H9 (cell line): ENCODE measurements around the gene SLIT1. TPM values are rescaled to one million over a fixed set of nuclear protein-coding genes. Genes with fewer than 3 reads are reported as not detected.

ENCODE experiments used
- DNase-seq: peaks from one replicate; pipeline ENCODE4 v3.0.0-alpha.2; 2017
- H2AFZ ChIP-seq: one replicate; pipeline ENCODE4 v1.6.1; 2013; ENCODE audit warnings: mild to moderate bottlenecking, low read length, control low read depth, moderate library complexity
- H2AK5ac ChIP-seq: 2 replicates; pipeline ENCODE4 v1.6.1; 2013; ENCODE audit warnings: low read length, control low read depth, mixed read lengths; ENCODE audit not compliant: insufficient read length
- H2BK120ac ChIP-seq: one replicate; pipeline ENCODE4 v1.6.1; 2013; ENCODE audit warnings: low read depth, mild to moderate bottlenecking, low read length, control low read depth, inconsistent platforms; ENCODE audit not compliant: poor library complexity, severe bottlenecking
- H2BK12ac ChIP-seq: 2 replicates; pipeline ENCODE4 v1.6.1; 2013; ENCODE audit warnings: low read length, control low read depth, mixed read lengths, low read depth; ENCODE audit not compliant: insufficient read length
- H2BK15ac ChIP-seq: 2 replicates; pipeline ENCODE4 v1.6.1; 2013; ENCODE audit warnings: low read depth, low read length, control low read depth
- H2BK20ac ChIP-seq: one replicate; pipeline ENCODE4 v1.6.1; 2013; ENCODE audit warnings: low read depth, mild to moderate bottlenecking, low read length, control low read depth, inconsistent platforms; ENCODE audit not compliant: poor library complexity, severe bottlenecking
- H2BK5ac ChIP-seq: 2 replicates; pipeline ENCODE4 v1.6.1; 2013; ENCODE audit warnings: low read length, control low read depth, mixed read lengths; ENCODE audit not compliant: insufficient read length
- H3K14ac ChIP-seq: 2 replicates; pipeline ENCODE4 v1.6.1; 2013; ENCODE audit warnings: low read length, control low read depth; ENCODE audit not compliant: insufficient read depth
- H3K18ac ChIP-seq: 2 replicates; pipeline ENCODE4 v1.6.1; 2013; ENCODE audit warnings: low read depth, mild to moderate bottlenecking, mixed read lengths, low read length, control low read depth; ENCODE audit not compliant: insufficient read length
- H3K23ac ChIP-seq: 2 replicates; pipeline ENCODE4 v1.6.1; 2013; ENCODE audit warnings: low read length, control low read depth, mixed read lengths, low read depth; ENCODE audit not compliant: insufficient read length
- H3K23me2 ChIP-seq: 2 replicates; pipeline ENCODE4 v1.6.1; 2013; ENCODE audit warnings: low read depth, mild to moderate bottlenecking, mixed read lengths, low read length, control low read depth; ENCODE audit not compliant: insufficient read length, poor library complexity, severe bottlenecking
- H3K27ac ChIP-seq: 2 replicates; pipeline ENCODE4 v1.5.1; 2013; ENCODE audit warnings: low read length, control low read depth, mixed read lengths, low read depth; ENCODE audit not compliant: insufficient read length
- H3K27me3 ChIP-seq: 2 replicates; pipeline ENCODE4 v1.6.1; 2013; ENCODE audit warnings: low read length, control low read depth, inconsistent platforms; ENCODE audit not compliant: insufficient read depth
- H3K4ac ChIP-seq: 2 replicates; pipeline ENCODE4 v1.6.1; 2013; ENCODE audit warnings: low read depth, mild to moderate bottlenecking, control low read depth, inconsistent platforms, low read length, moderate library complexity
- H3K4me1 ChIP-seq: 2 replicates; pipeline ENCODE4 v1.6.1; 2013; ENCODE audit warnings: low read length, control low read depth, inconsistent platforms; ENCODE audit not compliant: insufficient read depth
- H3K4me2 ChIP-seq: 2 replicates; pipeline ENCODE4 v1.6.1; 2013; ENCODE audit warnings: low read length, control low read depth, mixed read lengths; ENCODE audit not compliant: insufficient read length, insufficient read depth
- H3K56ac ChIP-seq: 2 replicates; pipeline ENCODE4 v1.6.1; 2013; ENCODE audit warnings: low read depth, mild to moderate bottlenecking, mixed read lengths, low read length, control low read depth; ENCODE audit not compliant: insufficient read length
- H3K79me1 ChIP-seq: 2 replicates; pipeline ENCODE4 v1.6.1; 2013; ENCODE audit warnings: low read depth, mild to moderate bottlenecking, moderate library complexity, low read length, control low read depth, inconsistent platforms; ENCODE audit not compliant: insufficient read depth, poor library complexity, severe bottlenecking
- H3K79me2 ChIP-seq: 2 replicates; pipeline ENCODE4 v1.6.1; 2013; ENCODE audit warnings: low read length, control low read depth, inconsistent platforms; ENCODE audit not compliant: insufficient read depth
- H3K9ac ChIP-seq: 2 replicates; pipeline ENCODE4 v1.6.1; 2013; ENCODE audit warnings: low read length, control low read depth, mixed read lengths; ENCODE audit not compliant: insufficient read length; ENCODE audit errors: extremely low read depth
- H3K9me3 ChIP-seq: one replicate; pipeline ENCODE4 v1.6.1; 2013; ENCODE audit warnings: low read depth, low read length, inconsistent platforms; ENCODE audit not compliant: control insufficient read depth
- H3T11ph ChIP-seq: one replicate; pipeline ENCODE4 v1.6.1; 2013; ENCODE audit warnings: mild to moderate bottlenecking, low read length, control low read depth, inconsistent platforms
- H4K20me1 ChIP-seq: one replicate; pipeline ENCODE4 v1.6.1; 2013; ENCODE audit not compliant: control insufficient read depth, insufficient read length, insufficient read depth
- H4K5ac ChIP-seq: 2 replicates; pipeline ENCODE4 v1.6.1; 2013; ENCODE audit warnings: low read depth, mild to moderate bottlenecking, mixed read lengths, low read length, control low read depth; ENCODE audit not compliant: insufficient read length
- H4K8ac ChIP-seq: replicated peaks from 2 replicates; pipeline ENCODE4 v1.6.1; 2013; ENCODE audit warnings: low read length, control low read depth, mixed read lengths, low read depth; ENCODE audit not compliant: insufficient read length
- H4K91ac ChIP-seq: 2 replicates; pipeline ENCODE4 v1.6.1; 2013; ENCODE audit warnings: low read depth, mild to moderate bottlenecking, moderate library complexity, mixed read lengths, low read length, control low read depth; ENCODE audit not compliant: insufficient read length
- H3K27ac Mint-ChIP-seq, 3 experiments: 2 replicates in 2 of 3; 3 replicates in 1 of 3; pipeline ENCODE4 v1.8.0; 2020 to 2021; ENCODE audit warnings: mixed read lengths in 3 of 3, mild to moderate bottlenecking in 1 of 3, moderate library complexity in 1 of 3
- H3K27me3 Mint-ChIP-seq: 2 replicates; pipeline ENCODE4 v1.8.0; 2021; ENCODE audit warnings: low read depth, mild to moderate bottlenecking, moderate library complexity, mixed read lengths
- H3K36me3 Mint-ChIP-seq, 3 experiments: 2 replicates in 2 of 3; 3 replicates in 1 of 3; pipeline ENCODE4 v1.8.0; 2020 to 2021; ENCODE audit warnings: low read depth in 3 of 3, mixed read lengths in 3 of 3; ENCODE audit not compliant: insufficient read depth in 1 of 3
- H3K4me1 Mint-ChIP-seq, 2 experiments: 2 replicates each; pipeline ENCODE4 v1.8.0; 2020; ENCODE audit warnings: mixed read lengths in 2 of 2
- H3K4me3 Mint-ChIP-seq, 2 experiments: 2 replicates in 1 of 2; 3 replicates in 1 of 2; pipeline ENCODE4 v1.8.0; 2020 to 2021; ENCODE audit warnings: mild to moderate bottlenecking in 2 of 2, mixed read lengths in 2 of 2, moderate library complexity in 1 of 2
- H3K9me3 Mint-ChIP-seq, 2 experiments: 2 replicates in 1 of 2; 3 replicates in 1 of 2; pipeline ENCODE4 v1.8.0; 2020; ENCODE audit warnings: mild to moderate bottlenecking in 2 of 2, mixed read lengths in 2 of 2, moderate library complexity in 1 of 2
- CTCF ChIP-seq: fragments of 200-600 bp; sonication (generic); conservative IDR thresholded peaks from 3 replicates; pipeline ENCODE4 v1.8.0; 2021; ENCODE audit warnings: antibody characterized with exemption, mild to moderate bottlenecking
- WGBS: extraction: QIAGEN DNeasy Blood & Tissue Kit; methylation state at CpG from one replicate; pipeline ENCODE4 v1.1.7; 2013; ENCODE audit warnings: missing lambda C conversion rate, low lambda C conversion rate, mixed read lengths; ENCODE audit not compliant: insufficient read length; ENCODE audit errors: extremely low coverage; 5-methylcytosine and 5-hydroxymethylcytosine counted together
- total RNA-seq: library from RNA; stranded (reverse); gene quantifications from 2 replicates; pipeline ENCODE4 v1.2.1, GENCODE V29; 2021

The SLIT1 gene
- total RNA-seq, 1 experiment from 2014 or later, result 0.57 TPM

GRCh38 chr10:97210543-97210960 is 24.8 kb upstream of the SLIT1 start:
- Histone ChIP-seq H3K23me2 (no peaks in the 10 kb centered on the region), H3K79me2 (no peaks in the 10 kb centered on the region), H3K27ac (no peak overlapping the region), H3K27me3 (no peaks in the 10 kb centered on the region; the same call in 1 of the 2 replicates), H2BK20ac (no peak overlapping the region), H2AFZ (no peak overlapping the region), H2BK12ac (no peak overlapping the region), H3K79me1 (no peaks in the 10 kb centered on the region), H4K5ac (no peak overlapping the region), H2AK5ac (no peak overlapping the region), H2BK15ac (no peak overlapping the region), H3T11ph (no peak overlapping the region), H2BK5ac (no peak overlapping the region), H3K4me1 (no peaks in the 10 kb centered on the region), H3K56ac (no peak overlapping the region), H2BK120ac (no peak overlapping the region), H4K20me1 (no peaks in the 10 kb centered on the region), H4K8ac (no peak overlapping the region), H3K23ac (no peak overlapping the region), H3K9me3 (no peaks in the 10 kb centered on the region), H3K4ac (no peak overlapping the region), H3K9ac (no peak overlapping the region), H4K91ac (no peak overlapping the region), H3K14ac (no peak overlapping the region), H3K18ac (no peak overlapping the region), H3K4me2 (no peak overlapping the region)
- no CpG with 5 or more reads among the region's 8 CpGs for WGBS
- TF ChIP-seq CTCF, result peak; percentile 98
- Mint-ChIP-seq H3K9me3 (no peaks in the 10 kb centered on the region), H3K27me3 (peaks cover 3% of the 10 kb centered on the region), H3K4me3 (no peak overlapping the region), H3K4me1 (peaks cover 10% of the 10 kb centered on the region in 2 experiments), H3K27ac (no peak overlapping the region), H3K36me3 (no peaks in the 10 kb centered on the region)
- peak; percentile 83 for DNase-seq
